VCaP (cell line): Measurements from ENCODE around the gene WBP2NL.

Experiments used
- H3K27ac ChIP-seq: fragments of 450-650 bp; 2 replicates; pipeline ENCODE4 v1.5.1; 2017
- TF ChIP-seq, protein P1 (sequence below): fragments of 450-650 bp; conservative IDR thresholded peaks from 2 replicates; pipeline ENCODE4 v1.5.1; 2017; ENCODE audit warnings: mild to moderate bottlenecking, moderate library complexity

Gene WBP2NL

DNA sequence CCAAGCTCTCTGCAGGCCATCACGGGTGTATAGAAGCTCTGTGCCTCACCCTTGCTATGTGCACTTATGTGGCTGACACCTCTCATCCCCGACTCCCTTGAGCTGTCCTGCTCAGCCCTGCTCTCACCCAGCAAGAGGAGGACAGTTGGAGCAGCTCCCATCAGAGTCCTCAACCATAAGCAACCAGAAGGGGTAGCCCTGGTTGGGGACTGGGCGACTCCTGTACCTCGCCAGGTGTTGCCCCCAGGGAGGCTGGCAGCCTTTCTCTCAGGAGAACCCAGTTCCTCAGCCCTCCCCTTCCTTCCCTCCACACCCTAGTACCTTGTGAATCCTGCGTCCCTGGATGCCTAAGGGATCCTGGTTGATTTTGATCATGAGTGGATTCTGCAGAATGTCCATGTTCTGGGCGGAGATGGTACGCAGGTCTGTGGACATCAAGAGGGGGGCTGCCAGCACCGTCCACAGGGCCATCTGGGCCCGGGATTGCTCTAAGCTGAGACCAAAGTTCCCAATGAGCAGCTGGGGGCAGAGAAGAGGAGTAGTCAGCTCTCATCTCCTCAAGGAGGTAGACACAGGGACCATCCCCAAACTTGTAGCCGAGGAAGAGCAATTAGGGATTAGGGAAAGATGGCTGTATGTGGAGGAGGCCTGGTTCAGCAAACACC is 64.0 kb downstream of the WBP2NL start:
- TF ChIP-seq, protein P1, sequence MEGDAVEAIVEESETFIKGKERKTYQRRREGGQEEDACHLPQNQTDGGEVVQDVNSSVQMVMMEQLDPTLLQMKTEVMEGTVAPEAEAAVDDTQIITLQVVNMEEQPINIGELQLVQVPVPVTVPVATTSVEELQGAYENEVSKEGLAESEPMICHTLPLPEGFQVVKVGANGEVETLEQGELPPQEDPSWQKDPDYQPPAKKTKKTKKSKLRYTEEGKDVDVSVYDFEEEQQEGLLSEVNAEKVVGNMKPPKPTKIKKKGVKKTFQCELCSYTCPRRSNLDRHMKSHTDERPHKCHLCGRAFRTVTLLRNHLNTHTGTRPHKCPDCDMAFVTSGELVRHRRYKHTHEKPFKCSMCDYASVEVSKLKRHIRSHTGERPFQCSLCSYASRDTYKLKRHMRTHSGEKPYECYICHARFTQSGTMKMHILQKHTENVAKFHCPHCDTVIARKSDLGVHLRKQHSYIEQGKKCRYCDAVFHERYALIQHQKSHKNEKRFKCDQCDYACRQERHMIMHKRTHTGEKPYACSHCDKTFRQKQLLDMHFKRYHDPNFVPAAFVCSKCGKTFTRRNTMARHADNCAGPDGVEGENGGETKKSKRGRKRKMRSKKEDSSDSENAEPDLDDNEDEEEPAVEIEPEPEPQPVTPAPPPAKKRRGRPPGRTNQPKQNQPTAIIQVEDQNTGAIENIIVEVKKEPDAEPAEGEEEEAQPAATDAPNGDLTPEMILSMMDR = no peak
- no peak overlapping the region for H3K27ac ChIP-seq

DNA sequence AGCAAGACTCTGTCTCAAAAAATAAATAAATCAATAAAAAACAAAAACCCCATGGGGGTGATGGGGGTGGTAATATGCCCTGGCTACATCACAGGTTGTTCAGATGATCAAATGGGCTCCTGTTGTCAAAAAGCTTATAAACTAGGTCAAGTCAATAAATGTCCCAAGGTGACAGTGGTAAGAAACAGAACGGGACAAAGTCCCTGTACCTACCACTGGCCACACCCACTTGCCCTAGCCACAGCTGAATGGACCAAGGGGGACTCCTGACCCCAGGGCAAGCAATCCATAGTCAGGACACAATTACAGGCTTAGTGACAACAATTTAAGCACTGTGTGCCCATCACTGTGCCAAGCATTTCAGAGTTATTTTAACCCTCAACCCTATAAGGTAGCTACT is 66.0 kb downstream of the WBP2NL start:
- TF ChIP-seq, protein P1 = no peak
- no peak overlapping the region for H3K27ac ChIP-seq

GRCh38 chr22:42065438-42066125 is 67.0 kb downstream of the WBP2NL start:
- TF ChIP-seq, protein P1 = no peak
- H3K27ac ChIP-seq = no peak overlapping the region

DNA sequence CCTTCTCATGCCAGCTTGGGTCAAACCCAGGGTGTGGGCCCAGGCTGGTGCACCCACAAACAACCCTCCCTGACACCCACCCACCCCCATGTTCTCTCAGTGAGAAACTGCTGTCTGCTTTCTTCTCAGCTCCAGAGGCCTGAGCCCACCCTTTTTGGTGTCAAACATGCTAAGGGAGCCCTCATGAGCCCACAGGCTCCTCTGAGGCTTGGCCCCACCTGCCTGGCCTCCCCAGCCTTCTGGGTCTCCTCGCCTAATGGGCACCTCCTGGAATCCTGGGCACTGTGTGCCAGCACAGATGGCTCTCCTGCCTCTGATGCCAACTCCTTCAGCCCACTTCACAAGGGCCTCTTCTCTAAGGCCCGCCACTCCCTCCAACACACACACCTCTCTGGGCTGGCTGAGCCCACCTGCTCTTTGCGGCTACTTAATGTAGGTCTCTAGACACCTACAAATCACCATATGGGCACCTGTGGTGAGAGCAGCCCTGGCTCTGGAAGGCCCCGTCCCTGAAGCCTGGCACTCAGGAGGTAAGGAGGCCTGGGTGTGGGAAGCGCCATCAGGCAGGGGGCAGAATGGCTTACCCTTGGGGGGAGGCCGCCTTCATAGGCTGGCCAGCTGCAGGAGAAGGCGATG is 67.7 kb downstream of the WBP2NL start:
- TF ChIP-seq, protein P1 = no peak
- H3K27ac ChIP-seq = no peak overlapping the region

DNA sequence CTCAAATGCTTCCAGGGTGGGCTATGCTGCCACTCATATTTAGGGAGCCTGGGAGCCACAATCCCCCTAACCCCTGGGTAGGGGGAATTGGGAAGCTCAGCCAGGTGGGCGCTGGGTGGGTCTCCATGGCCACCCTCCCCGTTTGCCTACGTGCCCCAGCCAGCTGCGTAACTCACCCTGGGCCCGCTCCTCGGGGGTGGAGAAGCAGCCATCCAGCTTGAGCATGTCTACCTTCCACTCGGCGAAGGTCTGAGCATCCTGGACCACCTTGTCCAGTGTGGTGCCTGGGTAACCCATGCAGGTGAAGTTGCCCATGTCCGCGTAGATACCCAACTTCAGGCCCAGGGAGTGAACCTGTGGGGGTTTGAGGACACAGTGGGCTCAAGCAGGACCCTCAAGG is 68.3 kb downstream of the WBP2NL start:
- TF ChIP-seq, protein P1 = no peak

GRCh38 chr22:42067671-42068251 is 69.2 kb downstream of the WBP2NL start:
- H3K27ac ChIP-seq = no peak overlapping the region
- TF ChIP-seq, protein P1 = no peak

More for the DNA sequence above, 68.3 kb downstream of the WBP2NL start:
- H3K27ac ChIP-seq = no peak overlapping the region

DNA sequence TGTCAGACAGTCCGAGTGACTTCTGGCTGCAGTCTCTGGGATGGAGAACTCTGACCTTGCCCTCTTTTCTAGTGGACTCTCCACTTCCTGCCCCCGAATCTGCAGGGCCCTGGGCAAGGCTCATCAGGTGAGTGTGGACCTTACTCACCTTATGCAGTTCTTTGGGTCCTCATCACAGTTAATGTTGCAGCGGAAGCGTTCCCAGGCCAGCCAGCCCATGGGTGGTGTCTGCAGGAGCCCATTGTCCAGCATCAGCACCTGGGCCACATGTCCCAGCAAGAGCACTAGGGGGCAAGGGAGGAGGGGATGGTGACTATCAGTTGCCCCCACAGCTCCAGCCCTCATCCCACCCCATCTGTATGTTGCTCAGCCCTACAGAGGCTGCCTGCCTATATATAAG is 69.7 kb downstream of the WBP2NL start:
- TF ChIP-seq, protein P1 = no peak
- H3K27ac ChIP-seq = no peak overlapping the region
